Lower leg skin (tissue), 3 donors: ENCODE data around the gene DAPP1.

Source experiments
- POLR2A ChIP-seq, 2 donors: fragments of 450-650 bp; IDR thresholded peaks; one replicate each; pipeline ENCODE4 v1.6.1; 2016 to 2017; ENCODE audit warnings: antibody characterized with exemption in 2 of 2, mild to moderate bottlenecking in 1 of 2, moderate library complexity in 1 of 2
- TF ChIP-seq, protein P1 (sequence below), 3 donors: fragments of 450-650 bp; IDR thresholded peaks; one replicate each; pipeline ENCODE4 v1.5.1; 2016; ENCODE audit warnings: antibody characterized with exemption in 3 of 3, mild to moderate bottlenecking in 3 of 3, moderate library complexity in 2 of 3

GRCh38 chr4:99894998-99895397 lies 78.4 kb downstream of the DAPP1 start:
- TF ChIP-seq, protein P1, sequence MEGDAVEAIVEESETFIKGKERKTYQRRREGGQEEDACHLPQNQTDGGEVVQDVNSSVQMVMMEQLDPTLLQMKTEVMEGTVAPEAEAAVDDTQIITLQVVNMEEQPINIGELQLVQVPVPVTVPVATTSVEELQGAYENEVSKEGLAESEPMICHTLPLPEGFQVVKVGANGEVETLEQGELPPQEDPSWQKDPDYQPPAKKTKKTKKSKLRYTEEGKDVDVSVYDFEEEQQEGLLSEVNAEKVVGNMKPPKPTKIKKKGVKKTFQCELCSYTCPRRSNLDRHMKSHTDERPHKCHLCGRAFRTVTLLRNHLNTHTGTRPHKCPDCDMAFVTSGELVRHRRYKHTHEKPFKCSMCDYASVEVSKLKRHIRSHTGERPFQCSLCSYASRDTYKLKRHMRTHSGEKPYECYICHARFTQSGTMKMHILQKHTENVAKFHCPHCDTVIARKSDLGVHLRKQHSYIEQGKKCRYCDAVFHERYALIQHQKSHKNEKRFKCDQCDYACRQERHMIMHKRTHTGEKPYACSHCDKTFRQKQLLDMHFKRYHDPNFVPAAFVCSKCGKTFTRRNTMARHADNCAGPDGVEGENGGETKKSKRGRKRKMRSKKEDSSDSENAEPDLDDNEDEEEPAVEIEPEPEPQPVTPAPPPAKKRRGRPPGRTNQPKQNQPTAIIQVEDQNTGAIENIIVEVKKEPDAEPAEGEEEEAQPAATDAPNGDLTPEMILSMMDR (IDR thresholded peaks at IDR 0.05) = no peak
- no peak for TF ChIP-seq POLR2A (IDR thresholded peaks at IDR 0.05)
